Measurements from ENCODE around the gene FNDC8.
"Not testable (repeated sequence)": the region's sequence is repeated elsewhere in the genome, so short reads cannot be mapped to it uniquely, and the experiment has no call there.

Gene FNDC8

GRCh38 chr17:35121315-35121714 is at the start of gene FNDC8:
TSS of gene FNDC8 (plus strand) at chr17:35121615. CDS start at chr17:35121694, 79 bp downstream.
- no peak for DNase-seq

- DNase-seq: no peak
Observed at GRCh38 chr17:35073183-35073790, 48.1 kb upstream of the FNDC8 start.

- no peak for DNase-seq
Observed at GRCh38 chr17:35073991-35074627, 47.3 kb upstream of the FNDC8 start.

GRCh38 chr17:35074711-35075707 is 46.4 kb upstream of the FNDC8 start:
- no peak for DNase-seq

- no peak for DNase-seq
Observed at GRCh38 chr17:35076874-35077273, 44.5 kb upstream of the FNDC8 start.

- no peak for DNase-seq
Observed at GRCh38 chr17:35079547-35080423, 41.6 kb upstream of the FNDC8 start.

GRCh38 chr17:35080536-35080935 is 40.9 kb upstream of the FNDC8 start:
- peak in 1 of 2 donors; percentile 24 for DNase-seq

- DNase-seq: no peak
Observed at GRCh38 chr17:35081638-35082037, 39.8 kb upstream of the FNDC8 start.

GRCh38 chr17:35082073-35082657 is 39.2 kb upstream of the FNDC8 start:
- peak in 1 of 2 donors; percentile 30 for DNase-seq

GRCh38 chr17:35083071-35083470 is 38.3 kb upstream of the FNDC8 start:
- no peak for DNase-seq

GRCh38 chr17:35084987-35085386 is 36.4 kb upstream of the FNDC8 start:
- DNase-seq: no peak

GRCh38 chr17:35086164-35086563 is 35.3 kb upstream of the FNDC8 start:
- DNase-seq: no peak

- no peak for DNase-seq
Observed at GRCh38 chr17:35086931-35087573, 34.4 kb upstream of the FNDC8 start.

GRCh38 chr17:35087731-35088355 is 33.6 kb upstream of the FNDC8 start:
- no peak for DNase-seq

- DNase-seq: peak in 1 of 2 donors; percentile 57
Observed at GRCh38 chr17:35088356-35088880, 33.0 kb upstream of the FNDC8 start.

- peak; percentile 45 to 80 for DNase-seq
Observed at GRCh38 chr17:35088881-35089585, 32.4 kb upstream of the FNDC8 start.

- DNase-seq: peak; percentile 44 to 80
Observed at GRCh38 chr17:35089586-35090296, 31.7 kb upstream of the FNDC8 start.

- not testable (repeated sequence) for DNase-seq
Observed at GRCh38 chr17:35090707-35091106, 30.7 kb upstream of the FNDC8 start.

- no peak for DNase-seq
Observed at GRCh38 chr17:35094902-35095301, 26.5 kb upstream of the FNDC8 start.
